ENCODE data around the gene CAMK1D.

Gene CAMK1D

GRCh38 chr10:12500381-12501303, 151.3 kb downstream of the CAMK1D start:
- no peak for DNase-seq

GRCh38 chr10:12501324-12501723, 152.0 kb downstream of the CAMK1D start:
- no peak for DNase-seq

GRCh38 chr10:12501841-12502525, 152.6 kb downstream of the CAMK1D start:
- DNase-seq = no peak

DNA sequence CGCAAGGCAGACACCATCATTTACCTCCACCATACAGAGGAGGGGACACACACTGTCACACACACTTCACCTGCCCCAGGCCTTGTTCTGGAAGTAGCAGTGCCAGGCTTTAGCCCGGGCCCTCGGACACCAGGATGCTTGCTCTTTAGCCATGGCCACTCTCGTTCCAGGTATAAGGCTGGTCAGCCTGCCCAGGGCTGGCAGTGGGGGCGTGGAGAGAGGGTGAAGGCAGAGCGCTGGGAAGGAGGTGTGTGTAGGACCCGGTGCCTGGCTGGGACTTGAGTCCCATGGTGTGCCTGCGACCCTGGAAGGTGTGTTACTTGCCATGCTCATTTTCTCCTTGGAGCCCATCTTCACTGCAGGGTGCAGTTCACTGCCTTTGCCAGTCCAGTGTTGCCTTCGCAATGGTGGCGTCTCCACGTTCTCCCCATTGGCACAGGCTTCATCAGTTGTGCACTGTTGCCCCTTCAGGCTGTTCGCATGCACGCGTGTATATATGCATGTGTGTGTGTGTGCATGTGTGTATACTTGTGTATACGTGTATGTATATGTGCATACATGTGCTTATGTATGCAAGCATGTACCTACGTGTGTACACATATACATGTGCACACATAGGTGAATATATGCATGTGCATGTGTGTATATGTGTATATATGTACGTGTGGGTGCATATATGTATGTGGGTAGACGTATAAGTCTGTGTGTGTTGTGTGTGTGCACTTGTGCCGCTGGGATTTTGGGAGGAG, 153.4 kb downstream of the CAMK1D start:
- DNase-seq = no peak

- DNase-seq = no peak
Observed at GRCh38 chr10:12503311-12503710, 154.0 kb downstream of the CAMK1D start.

DNA sequence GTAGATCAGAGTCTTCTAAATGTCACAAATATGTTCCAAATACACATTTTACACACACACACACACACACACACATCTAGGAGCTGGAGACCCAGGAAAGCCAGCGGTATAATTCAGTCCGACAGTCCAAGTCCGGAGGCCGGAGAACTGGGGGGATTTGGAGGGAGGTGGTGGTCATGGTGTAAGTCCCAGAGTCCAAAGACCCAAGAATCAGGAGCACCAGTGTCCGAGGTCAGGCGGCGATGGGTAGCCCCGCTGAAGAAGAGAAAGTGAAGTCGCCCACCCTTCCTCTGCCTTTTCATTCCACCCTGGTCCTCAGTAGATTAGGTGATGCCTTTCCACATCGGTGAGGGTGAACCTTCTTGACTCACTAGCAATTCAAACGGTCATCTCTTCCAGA, 154.8 kb downstream of the CAMK1D start:
- no peak for DNase-seq

DNA sequence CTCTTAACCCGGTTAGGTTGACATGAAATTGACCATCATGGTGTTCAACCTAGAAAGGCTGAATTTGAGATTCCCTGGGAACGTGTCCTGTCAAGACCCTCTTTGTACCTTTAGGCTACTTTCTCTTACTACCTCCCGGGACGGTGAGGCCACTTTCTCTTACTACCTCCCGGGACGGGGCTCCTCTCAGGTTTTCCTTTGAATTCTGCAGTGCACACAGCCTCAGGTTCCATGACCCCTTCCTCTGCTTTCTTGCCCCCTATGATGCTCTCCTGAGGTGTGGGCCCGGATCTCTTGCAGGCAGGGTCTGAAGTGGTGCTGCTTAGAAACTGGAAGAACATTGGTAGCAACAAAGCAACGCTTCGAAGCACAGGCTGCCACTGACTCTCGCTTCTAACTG, 155.3 kb downstream of the CAMK1D start:
- no peak for DNase-seq

GRCh38 chr10:12505683-12506082, 156.3 kb downstream of the CAMK1D start:
- no peak for DNase-seq

DNA sequence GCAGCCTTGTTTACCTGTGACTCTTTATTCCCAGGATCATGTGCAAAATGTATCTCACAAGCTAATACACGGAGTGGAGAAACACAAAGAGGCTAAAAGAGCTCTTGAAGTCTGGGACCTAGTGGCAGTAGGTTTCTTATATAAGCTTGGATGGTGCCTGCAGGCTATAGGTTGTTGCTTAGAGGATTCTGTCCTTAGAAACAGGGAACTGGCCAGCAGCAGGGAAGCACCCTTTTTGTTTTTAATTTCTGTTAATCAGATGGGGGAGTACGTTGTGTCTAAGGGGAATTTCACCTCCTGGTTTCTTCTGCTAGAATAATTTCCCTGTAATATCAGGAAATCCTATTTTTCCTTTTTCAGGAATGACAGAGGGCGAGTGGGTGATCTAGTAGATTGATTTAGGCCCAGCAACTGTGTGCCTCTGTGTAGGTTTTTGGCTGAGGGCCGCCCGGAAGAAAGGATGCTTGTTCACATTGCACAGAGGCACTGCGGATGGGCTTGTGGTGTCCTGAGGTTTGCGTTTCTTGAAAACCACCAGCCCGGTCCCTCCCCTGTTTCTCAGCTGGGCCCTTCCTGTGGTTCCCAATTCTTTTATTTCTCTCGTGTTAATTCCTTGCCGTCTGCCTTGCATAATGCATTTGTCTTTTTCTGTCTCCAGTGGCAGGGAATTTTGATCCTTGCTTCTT, 158.0 kb downstream of the CAMK1D start:
- no peak for DNase-seq

DNA sequence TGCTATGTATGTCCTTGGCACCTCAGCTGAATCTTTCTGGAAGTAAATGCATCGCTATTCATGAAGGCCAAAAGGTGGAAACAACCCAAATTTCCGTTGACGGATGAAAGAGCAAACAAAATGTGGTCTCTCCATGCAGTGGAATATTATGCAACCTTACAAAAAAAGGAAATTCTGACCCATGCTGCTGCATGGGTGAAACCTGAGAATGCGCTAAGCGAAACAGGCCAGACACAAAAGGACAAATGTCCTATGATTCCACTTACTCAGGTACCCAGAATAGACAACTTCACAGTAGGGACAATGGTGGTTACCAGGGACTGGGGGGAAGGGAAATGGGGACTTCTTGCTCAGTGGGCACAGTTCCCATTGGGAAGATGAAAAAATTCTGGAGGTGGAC, 158.8 kb downstream of the CAMK1D start:
- DNase-seq = no peak

DNA sequence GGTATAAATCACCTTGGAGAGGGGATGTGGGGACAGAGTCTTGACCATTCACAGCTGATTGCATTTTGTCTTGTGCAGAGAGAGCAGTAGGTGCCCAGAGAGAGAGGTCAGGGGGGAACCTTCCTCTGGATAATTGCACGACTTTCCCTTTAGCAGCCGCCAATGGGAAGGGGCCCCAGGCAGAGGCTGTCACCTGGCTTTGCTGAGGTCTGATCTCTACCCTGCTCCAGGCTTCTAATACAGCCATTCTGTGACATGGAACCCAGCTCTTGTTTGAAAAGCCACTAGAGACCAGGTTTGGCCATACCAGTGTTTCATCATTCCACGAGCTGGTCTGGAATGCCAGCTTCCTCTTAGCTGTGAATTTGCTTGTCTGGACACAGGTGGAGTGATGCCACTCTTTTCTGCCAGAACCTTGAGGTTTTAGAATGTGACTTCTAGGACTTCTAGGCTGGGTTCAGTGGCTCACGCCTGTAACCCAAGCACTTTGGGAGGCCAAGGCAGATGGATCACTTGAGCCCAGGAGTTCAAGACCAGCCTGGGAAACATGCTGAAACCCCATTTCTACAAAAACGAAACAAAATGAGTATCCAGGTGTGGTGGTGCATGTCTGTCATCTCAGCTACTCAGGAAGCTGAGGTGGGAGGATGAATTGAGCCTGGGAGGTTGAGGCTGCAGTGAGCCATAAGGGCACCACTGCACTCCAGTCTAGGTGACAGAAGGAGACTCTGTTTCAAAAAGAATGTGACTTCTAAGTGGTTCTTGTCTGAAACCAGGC, 159.9 kb downstream of the CAMK1D start:
- DNase-seq = no peak

GRCh38 chr10:12509794-12510100, 160.4 kb downstream of the CAMK1D start:
- no peak for DNase-seq

GRCh38 chr10:12510501-12510941, 161.2 kb downstream of the CAMK1D start:
- DNase-seq = no peak

GRCh38 chr10:12510984-12511383, 161.6 kb downstream of the CAMK1D start:
- DNase-seq = no peak

DNA sequence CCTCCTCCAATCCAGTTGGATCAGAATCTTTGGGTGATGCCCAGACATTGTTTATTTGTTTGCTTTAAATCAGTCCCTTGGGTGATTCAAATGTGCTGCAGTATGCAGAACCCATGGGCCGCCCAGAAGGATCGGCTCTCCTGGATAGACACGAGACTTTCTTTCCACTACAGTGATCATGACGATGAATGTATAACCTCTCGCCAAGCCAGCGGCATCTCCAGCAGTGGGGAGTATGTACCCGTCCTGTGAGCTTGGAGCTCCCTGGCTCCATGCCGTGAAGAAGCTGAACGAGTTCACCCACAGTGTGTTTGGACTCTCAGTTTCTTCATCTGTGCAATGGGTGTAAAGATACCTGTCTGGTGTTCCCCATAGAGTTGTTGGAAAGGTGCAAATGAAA, 162.3 kb downstream of the CAMK1D start:
- DNase-seq = no peak

DNA sequence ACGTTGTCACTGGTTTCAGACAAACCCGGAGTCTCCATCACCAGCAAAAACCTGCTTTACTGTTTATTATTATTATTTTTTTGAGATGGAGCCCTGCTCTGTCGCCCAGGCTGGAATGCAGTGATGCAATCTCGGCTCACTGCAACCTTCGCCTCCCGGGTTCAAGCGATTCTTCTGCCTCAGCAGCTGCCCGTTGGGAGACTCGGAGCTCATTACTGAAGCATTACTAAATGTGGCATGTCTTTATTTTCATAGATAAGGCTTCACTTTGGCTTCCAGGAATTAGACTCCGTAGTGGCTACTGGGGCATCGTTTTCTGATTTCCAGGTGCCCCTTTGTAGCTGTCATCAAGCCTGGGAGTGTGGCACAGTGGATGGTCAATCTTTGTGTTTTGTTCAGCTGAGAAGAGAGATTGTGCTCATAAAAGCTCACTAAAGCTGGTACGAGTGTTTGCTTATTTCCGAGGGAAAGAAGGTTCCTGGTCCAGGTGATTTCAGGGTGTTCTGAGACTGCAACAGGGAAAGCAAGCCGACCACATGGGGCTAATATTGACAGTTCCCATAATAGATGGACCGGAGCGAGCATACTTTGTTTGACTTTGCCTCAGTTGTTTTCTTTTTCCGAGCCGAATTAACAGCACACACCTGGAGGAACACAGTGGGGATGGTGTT, 163.1 kb downstream of the CAMK1D start:
- DNase-seq = no peak

- no peak for DNase-seq
Observed at GRCh38 chr10:12513003-12513365, 163.6 kb downstream of the CAMK1D start.

GRCh38 chr10:12513775-12514673, 164.7 kb downstream of the CAMK1D start:
- no peak for DNase-seq

DNA sequence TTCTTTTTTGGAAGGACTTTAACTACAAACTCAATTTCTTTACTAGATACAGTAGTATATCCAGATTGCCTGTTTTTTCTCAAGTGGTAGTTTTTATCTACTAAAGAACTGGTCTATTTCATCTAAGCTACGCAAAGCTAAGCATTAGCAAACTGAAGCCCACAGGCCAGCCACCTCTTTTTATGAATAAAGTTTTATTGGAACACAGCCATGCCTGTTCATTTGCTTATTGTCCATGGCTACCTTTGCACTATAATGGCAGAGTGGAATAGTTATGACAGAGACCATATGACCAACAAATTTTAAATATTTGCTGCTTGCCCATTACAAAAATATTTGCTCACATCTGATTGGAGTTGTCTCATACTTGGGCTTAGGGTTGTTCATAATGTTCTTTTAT, 168.7 kb downstream of the CAMK1D start:
- no peak for DNase-seq

GRCh38 chr10:12521423-12521822, 172.1 kb downstream of the CAMK1D start:
- DNase-seq = no peak

GRCh38 chr10:12526311-12526710, 177.0 kb downstream of the CAMK1D start:
- DNase-seq = no peak

Measured in effector CD8-positive, alpha-beta T cell (primary cell).